GM12891 (cell line): ENCODE measurements around the gene GABRR3.

Experiments
- DNase-seq: peaks from one replicate; pipeline ENCODE4 v3.0.0; 2011; ENCODE audit warnings: low spot score; ENCODE audit not compliant: insufficient read length
- FAIRE-seq: peaks from 2 replicates; lab custom pipeline; 2011; peaks lifted over from hg19 to GRCh38; lab: Jason Lieb, UNC
- PAX5 ChIP-seq: IDR thresholded peaks from 2 replicates; pipeline ENCODE4 v1.6.1; 2011; ENCODE audit warnings: low read length, moderate library complexity, mild to moderate bottlenecking; ENCODE audit not compliant: insufficient read depth, severe bottlenecking
- POLR2A ChIP-seq: IDR thresholded peaks from 2 replicates; pipeline ENCODE4 v1.6.1; 2011; ENCODE audit warnings: low read depth, low read length, control low read depth
- POLR2AphosphoS5 ChIP-seq: IDR thresholded peaks from 2 replicates; pipeline ENCODE4 v1.6.1; 2011; ENCODE audit warnings: low read depth, low read length, control low read depth
- POU2F2 ChIP-seq: IDR thresholded peaks from 2 replicates; pipeline ENCODE4 v1.6.1; 2011; ENCODE audit warnings: low read depth, mild to moderate bottlenecking, control low read depth, low read length, moderate library complexity
- SPI1 ChIP-seq: IDR thresholded peaks from 2 replicates; pipeline ENCODE4 v1.6.1; 2011; ENCODE audit warnings: low read depth, low read length, control low read depth
- TAF1 ChIP-seq: IDR thresholded peaks from 2 replicates; pipeline ENCODE4 v1.6.1; 2011; ENCODE audit warnings: low read depth, low read length, control low read depth

Gene GABRR3

DNA sequence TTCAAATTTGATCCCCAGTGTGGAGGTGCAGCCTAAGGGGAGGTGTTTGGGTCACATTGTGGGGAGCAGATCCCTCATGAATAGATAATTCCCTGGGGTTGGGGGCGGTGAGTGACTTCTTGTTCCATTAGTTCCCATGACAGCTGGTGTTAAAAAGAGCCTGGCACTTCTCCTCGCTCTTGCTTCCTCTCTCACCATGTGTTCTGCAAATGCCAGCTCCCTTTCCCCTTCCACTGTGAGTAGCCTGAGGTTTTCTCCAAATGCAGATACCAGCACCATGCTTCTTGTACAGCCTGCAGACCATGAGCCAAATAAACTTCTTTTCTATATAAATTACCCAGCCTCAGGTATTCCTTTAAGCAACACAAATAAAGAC lies 86.0 kb downstream of the GABRR3 start:
- FAIRE-seq (no peak), DNase-seq (no peak)
- TF ChIP-seq PAX5 (no peak), TAF1 (no peak), SPI1 (no peak), POLR2AphosphoS5 (no peak), POLR2A (no peak), POU2F2 (no peak)

DNA sequence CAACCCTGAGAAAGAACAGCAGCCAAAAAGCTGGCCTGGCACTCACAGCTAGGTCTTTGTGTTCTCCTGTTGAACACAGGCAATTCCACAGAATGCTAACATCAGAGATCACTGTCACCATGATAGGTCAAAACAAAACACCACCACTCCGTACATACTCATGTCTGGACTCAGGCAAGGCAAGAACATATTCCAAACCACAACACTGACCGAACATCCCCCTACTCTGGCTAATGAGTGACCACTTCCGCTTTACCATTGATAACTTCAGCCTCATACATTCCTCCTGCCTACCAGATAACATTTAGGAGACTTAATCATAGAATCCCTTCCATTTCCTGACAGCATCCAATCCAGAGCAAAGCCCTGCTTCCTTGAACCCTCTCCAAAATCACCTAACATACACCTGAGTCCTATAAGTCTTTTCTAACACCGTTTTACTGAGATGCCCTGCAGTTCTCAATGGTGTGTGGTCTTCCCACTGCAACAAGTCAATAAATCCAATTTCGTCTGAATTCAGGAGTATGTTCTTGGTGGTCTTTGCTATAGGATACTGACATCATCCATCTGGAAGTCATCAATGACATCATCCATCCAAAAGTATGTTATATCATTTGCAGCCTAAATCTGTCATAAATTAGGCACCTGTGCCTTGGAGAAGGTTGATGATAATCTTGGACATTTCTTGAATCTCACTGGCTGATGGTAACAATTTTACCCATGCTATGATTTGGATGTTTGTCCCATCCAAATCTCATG lies 86.6 kb downstream of the GABRR3 start:
- DNase-seq (no peak), FAIRE-seq (no peak)
- TF ChIP-seq POLR2AphosphoS5 (no peak), TAF1 (no peak), SPI1 (no peak), POLR2A (no peak)

DNA sequence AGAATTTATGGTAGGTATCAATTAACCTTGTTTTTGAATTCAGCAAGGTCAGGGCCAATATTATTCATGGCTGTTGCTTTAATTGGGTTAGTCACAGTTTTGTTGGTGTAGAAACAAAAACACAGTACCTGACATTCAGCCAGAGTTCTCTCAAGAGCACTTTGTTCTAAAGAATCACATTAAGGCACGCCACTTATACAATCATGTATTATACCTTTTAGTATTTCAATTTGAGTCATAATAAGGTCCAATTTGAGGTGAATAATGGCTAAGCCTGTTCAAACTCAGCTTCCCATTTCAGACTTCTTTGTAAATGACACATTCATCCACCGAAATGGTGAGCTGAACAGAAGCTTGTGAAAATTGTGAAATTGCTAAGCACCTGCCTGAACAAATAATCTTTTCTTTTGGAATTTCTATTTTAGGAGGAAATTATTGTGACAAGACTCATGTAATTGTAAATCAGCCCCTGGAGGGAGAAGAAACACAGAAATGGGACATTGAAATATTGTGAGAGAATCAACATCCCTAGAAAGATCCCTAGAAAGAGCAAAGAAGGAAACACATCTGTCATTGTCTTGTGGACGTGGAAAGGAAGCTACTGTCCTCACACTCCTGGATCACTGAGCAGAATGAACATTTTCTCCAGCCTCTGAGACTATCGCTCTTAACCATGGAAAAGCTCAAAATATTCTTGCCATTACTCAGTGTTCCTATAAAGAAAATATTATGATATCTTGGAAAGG lies 92.1 kb downstream of the GABRR3 start:
- no peak for FAIRE-seq
- DNase-seq, result no peak

GRCh38 chr3:97940034-97940433 lies 95.1 kb downstream of the GABRR3 start:
- FAIRE-seq (no peak), DNase-seq (no peak)
- TF ChIP-seq POLR2A, result no peak
- no peak for TF ChIP-seq TAF1
- no peak for TF ChIP-seq POU2F2
- no peak for TF ChIP-seq SPI1
- TF ChIP-seq PAX5, result no peak
- TF ChIP-seq POLR2AphosphoS5, result no peak

More for the DNA sequence above, 92.1 kb downstream of the GABRR3 start:
- TF ChIP-seq POLR2AphosphoS5 (no peak), SPI1 (no peak), TAF1 (no peak), PAX5 (no peak)

DNA sequence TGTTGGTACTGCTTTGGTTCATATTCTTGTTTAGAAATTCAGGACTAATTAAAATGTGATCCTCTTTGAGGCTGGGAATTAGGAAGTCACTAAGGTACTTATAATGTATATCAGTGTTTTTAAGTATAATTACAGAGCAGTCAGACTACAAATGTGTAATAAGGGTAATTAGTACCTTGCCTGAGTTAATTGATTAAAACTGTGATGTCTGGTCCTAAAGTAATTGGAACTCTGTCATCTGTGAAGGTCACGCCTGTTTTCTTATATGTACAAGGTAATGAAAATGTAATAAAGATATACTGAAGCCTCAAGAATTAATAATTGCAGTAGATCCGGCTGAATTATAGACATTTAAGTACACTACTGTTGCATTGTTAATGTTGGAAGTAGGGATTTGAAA lies 95.7 kb downstream of the GABRR3 start:
- no peak for FAIRE-seq
- DNase-seq, result no peak
- no peak for TF ChIP-seq TAF1
- no peak for TF ChIP-seq SPI1
- TF ChIP-seq PAX5, result no peak
- no peak for TF ChIP-seq POU2F2

GRCh38 chr3:97938444-97938843 lies 96.7 kb downstream of the GABRR3 start:
- TF ChIP-seq PAX5 (no peak), SPI1 (no peak), POU2F2 (no peak), TAF1 (no peak), POLR2A (no peak), POLR2AphosphoS5 (no peak)
- DNase-seq (no peak), FAIRE-seq (peak; percentile 26)

DNA sequence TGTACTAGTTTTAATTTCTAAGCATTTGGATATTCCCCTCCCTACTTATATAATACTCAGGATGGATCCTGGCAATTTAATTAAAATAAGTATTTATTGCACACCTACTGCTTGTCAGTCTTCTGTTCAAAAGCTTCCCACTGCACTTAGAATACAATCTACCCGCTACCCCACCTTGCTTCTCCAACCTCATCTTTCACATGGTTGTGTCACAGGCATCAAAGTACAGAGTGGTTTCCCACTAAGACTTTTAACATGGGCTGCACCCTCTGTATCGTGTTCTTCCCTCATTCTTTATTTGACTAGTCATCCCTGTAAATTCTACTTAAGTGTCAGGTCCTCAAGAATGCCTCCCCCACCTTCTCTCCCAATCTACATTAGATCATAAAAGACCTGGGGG lies 97.9 kb downstream of the GABRR3 start:
- no peak for DNase-seq
- TF ChIP-seq PAX5 (no peak), POLR2AphosphoS5 (no peak), SPI1 (no peak), TAF1 (no peak), POLR2A (no peak), POU2F2 (no peak)
- no peak for FAIRE-seq

DNA sequence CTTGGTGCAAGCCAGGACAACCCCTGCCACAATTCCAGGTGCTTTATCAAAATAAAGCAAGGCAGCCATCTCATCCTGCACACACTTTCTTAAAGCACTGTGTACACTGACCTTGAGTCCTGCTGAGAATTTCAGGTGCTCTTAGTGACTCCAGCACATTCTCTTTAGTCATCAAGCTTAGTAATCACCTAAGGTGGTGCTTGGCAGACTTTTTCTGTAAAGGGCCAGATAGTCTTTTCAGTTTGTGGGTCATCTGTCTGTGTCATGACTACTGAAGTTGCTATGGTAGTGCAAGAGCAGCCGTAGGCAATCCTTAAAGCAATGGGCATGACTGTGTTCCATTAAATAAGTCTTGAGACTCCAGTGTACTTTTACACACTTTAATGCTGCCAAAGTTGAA lies 99.3 kb downstream of the GABRR3 start:
- TF ChIP-seq POLR2A (no peak), POLR2AphosphoS5 (no peak)
- no peak for FAIRE-seq
- DNase-seq, result no peak
